NCI-H2227 (cell line): ENCODE measurements around the gene SLIT1.

Source experiments
- DNase-seq: peaks from one replicate; lab custom pipeline; 2025; ENCODE audit not compliant: unreplicated experiment; lab: John Stamatoyannopoulos, UW

SLIT1 gene

GRCh38 chr10:96984541-96985131 is 201.1 kb downstream of the SLIT1 start:
- DNase-seq: no peak

- DNase-seq: no peak
These were observed 203.4 kb downstream of the SLIT1 start for GRCh38 chr10:96982149-96982930.

- DNase-seq: no peak
These were observed 207.1 kb downstream of the SLIT1 start for GRCh38 chr10:96978621-96979154.

GRCh38 chr10:96975136-96975535 is 210.6 kb downstream of the SLIT1 start:
- DNase-seq: no peak

- no peak for DNase-seq
These were observed 211.7 kb downstream of the SLIT1 start for GRCh38 chr10:96973809-96974747.

- no peak for DNase-seq
These were observed 213.5 kb downstream of the SLIT1 start for GRCh38 chr10:96972264-96972663.

GRCh38 chr10:96971324-96971723 is 214.4 kb downstream of the SLIT1 start:
- DNase-seq: no peak

GRCh38 chr10:96968682-96969423 is 216.9 kb downstream of the SLIT1 start:
- no peak for DNase-seq

- DNase-seq: no peak
These were observed 217.9 kb downstream of the SLIT1 start for GRCh38 chr10:96967847-96968246.

GRCh38 chr10:96964131-96964530 is 221.6 kb downstream of the SLIT1 start:
- DNase-seq: no peak

GRCh38 chr10:96960872-96961271 is 224.9 kb downstream of the SLIT1 start:
- no peak for DNase-seq

- no peak for DNase-seq
These were observed 226.0 kb downstream of the SLIT1 start for GRCh38 chr10:96959733-96960132.

GRCh38 chr10:96958071-96958470 is 227.7 kb downstream of the SLIT1 start:
- no peak for DNase-seq

- peak; percentile 40 for DNase-seq
These were observed 230.0 kb downstream of the SLIT1 start for GRCh38 chr10:96955794-96956193.

GRCh38 chr10:96951954-96952353 is 233.8 kb downstream of the SLIT1 start:
- DNase-seq: no peak

- no peak for DNase-seq
These were observed 236.6 kb downstream of the SLIT1 start for GRCh38 chr10:96949039-96949683.
